GM12801 (cell line): Measurements from ENCODE around the gene KIF26A.

Experiments used
- TF ChIP-seq, protein P1 (sequence below): IDR thresholded peaks from one replicate; pipeline ENCODE4 v1.5.1; 2011; ENCODE audit warnings: control low read depth; ENCODE audit not compliant: insufficient read length; ENCODE audit errors: extremely low read depth

KIF26A gene

DNA sequence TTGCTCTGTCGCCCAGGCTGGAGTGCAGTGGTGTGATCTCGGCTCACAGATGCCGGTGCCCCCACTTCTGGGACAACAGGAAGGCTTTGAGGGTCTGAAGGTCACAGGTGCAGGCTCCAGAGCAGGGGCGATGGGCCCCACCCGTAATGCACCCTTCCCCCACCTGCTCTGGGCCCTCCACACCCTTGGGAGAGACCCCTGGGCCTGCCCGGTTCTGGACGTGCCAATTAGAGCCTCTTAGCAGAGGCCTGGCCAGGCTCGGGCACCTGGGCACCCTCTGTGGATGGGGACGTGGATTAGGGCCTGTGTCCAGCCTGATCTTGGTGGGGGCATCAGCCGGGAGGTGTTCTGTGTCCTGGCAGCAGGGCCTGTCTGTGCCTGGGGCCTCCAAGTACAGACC lies 62.2 kb downstream of the KIF26A start:
- TF ChIP-seq, protein P1, sequence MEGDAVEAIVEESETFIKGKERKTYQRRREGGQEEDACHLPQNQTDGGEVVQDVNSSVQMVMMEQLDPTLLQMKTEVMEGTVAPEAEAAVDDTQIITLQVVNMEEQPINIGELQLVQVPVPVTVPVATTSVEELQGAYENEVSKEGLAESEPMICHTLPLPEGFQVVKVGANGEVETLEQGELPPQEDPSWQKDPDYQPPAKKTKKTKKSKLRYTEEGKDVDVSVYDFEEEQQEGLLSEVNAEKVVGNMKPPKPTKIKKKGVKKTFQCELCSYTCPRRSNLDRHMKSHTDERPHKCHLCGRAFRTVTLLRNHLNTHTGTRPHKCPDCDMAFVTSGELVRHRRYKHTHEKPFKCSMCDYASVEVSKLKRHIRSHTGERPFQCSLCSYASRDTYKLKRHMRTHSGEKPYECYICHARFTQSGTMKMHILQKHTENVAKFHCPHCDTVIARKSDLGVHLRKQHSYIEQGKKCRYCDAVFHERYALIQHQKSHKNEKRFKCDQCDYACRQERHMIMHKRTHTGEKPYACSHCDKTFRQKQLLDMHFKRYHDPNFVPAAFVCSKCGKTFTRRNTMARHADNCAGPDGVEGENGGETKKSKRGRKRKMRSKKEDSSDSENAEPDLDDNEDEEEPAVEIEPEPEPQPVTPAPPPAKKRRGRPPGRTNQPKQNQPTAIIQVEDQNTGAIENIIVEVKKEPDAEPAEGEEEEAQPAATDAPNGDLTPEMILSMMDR, result no peak

DNA sequence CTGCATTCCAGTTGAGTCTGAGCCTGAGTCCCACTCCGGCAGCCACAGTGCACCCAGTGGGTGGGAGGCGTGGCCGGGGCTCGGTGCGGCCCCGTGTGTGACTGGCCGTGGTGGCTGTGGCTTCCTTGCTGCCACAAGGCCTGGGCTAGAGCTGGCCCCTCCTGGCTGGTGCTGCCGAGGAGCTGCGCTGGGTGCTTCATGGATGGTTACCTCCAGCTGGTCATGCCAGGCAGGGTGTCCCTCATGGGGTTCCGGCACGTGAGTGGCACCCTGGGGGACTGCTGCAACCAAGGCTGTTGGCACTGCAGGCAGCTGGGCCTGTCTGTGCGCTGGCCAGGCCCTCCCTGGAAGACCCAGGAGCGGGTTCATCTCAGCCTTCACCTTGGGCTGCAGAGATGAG lies 62.7 kb downstream of the KIF26A start:
- TF ChIP-seq, protein P1, result no peak

DNA sequence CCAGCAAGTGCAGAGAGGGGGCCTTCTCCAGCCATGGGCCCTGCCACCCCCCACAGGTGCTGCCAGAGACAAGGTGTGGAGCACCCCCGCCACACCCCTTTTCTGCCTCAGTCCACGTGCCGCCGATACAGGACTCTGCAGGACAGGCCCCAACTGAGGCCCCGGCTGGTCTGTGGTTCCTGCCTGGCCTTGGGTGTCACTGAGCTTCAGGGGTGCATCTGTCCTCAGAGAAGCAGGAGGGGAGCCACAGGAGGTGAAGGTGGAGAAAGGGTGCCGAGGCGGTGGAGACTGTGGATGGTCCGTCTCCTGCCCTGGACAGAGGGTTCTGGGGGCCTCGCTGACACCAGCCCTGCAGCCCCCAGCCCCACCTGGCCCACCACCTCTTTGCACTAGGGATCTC lies 63.1 kb downstream of the KIF26A start:
- TF ChIP-seq, protein P1, result no peak

DNA sequence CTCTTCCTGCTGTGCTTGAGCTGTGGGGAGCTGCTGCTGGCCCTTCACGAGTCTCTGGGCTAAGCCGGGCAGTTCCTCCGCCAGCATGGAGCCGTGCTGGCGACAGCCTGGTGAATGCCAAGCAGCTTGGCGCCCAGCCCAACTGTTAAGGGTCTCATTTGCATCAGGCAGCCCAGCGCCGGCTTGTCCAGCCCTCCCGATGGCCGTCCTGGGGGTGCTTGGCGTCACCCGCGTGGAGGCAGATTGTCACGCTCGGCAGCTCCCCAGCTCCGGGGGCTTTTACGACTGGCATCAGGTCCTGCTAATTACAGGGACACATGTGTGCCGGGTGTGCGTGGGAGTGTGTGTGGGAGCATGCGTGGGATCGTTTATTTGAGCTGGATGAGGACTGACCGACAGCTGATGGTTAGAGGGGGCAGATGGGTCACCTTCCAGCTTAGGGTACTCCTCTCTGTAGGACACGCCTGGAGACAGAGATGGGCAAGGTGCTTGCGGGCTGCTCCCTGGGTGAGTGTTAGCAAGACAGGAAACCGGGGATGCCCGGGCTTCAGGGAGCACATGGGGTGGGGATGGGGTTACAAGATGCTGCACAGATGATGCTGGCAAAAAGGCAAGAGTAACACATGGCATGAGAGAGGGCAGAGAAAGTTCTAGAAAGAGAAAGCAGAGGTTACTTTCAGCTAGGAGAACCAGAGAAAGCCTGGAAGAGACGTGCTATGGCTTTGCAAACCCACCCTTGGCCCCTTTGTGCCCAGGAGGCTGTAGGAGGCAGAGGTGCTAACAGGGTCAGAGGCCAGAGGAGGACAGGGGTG lies 64.1 kb downstream of the KIF26A start:
- TF ChIP-seq, protein P1, result no peak

DNA sequence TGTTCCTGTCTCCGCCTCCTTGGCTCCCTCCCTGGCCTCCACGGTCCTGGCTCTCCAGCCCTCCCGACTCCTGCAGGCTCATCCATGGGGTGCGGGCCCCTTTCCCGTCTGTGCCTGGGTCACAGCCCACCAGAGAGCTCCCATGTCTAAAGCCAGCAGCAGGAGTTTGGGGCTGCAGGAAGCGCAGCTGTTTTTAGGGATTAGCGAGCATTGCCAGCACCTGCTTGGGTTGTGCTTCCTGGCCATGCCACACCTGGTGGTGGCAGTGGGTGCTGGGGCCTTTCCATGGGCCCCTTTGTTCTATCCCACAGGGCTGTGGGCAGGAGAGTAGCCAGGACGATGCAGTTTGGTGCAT lies 64.7 kb downstream of the KIF26A start:
- TF ChIP-seq, protein P1, result no peak

DNA sequence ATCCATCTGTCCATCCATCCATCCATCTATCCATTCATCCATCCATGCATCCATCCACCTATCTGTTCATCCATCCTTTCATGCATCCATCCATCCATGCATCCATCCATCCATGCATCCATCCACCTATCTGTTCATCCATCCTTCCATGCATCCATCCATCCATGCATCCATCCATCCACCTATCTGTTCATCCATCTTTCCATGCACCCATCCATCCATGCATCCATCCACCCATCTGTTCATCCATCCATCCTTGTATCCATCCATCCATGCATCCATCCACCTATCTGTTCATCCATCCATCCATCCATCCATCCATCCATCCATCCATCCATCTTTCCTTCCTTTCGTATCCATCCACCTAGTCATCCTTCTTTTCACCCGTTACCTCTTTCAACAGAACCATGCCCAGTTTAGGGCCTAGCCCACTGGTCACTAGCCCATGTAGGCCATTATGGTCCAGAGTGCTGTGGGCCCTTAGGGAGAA lies 66.3 kb downstream of the KIF26A start:
- TF ChIP-seq, protein P1, result no peak

DNA sequence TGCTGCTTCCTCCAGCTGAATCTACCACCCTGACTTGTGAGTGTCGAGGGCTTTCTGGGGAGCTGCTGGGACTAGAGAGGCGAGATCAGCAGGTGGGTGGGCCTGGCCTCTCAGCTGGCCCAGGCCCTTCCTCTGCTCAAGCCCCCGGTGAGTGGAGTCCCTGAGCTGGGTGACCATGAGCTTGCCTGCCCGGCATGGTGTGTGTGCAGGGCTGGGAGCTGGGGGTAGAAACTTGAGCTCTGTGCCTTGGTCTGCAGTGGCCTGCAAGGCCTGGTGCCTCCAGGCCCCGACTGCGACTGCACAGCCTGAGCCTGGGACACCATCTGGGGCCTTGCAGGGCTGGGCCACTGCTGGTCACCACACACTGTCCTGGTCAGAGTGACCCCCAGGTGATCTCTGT lies 67.4 kb downstream of the KIF26A start:
- TF ChIP-seq, protein P1, result no peak
